ENCODE data around the gene SLC27A5. TPM values are rescaled to one million over a fixed set of nuclear protein-coding genes. Genes with fewer than 3 reads are reported as not detected.

The SLC27A5 gene
- total and polyA plus RNA-seq, 2 of the 13 experiments (the other 11 are each of a cell fraction or from before 2014, with no cell fraction given): 30.3 to 40.2 TPM

DNA sequence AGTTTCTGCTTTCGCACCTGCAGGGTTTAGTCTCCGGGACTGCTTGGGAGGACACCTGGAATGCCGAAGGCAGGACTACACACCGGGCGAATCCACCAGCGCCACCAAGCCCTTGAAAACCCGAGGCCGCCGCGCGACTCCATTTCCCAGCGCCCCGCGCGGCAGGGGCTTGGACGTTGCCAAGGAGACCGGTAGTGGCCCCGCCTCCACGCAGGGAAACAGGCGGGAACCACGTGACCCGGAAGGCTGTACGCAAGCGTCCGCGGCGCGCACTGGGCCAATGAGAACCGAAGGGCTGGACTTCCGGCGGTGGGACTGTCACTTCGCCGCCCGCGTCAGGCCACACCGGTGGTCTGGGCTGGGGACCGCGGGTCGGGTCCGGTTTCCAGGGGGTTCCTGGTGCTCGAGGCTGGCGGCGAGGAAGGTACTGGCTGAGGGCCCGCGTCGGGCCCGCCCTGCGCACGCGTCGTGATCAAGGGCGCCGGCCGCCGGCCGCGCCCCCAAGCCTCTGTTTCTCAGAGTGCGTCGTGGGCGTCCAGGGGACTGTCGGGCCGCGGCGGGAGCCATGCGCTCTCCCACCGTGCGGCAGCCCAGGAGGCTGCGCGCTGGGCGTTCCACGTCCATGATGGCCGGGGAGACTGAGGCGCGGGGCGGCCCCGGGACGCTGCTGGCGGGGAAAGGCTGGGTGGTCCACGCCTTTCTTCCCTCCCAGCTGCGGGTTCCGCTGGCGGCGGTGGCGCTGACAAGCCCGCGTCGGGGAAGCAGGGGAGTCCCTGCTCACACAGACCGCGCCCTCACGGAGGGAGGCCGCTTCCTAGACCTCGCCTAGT is 44.8 kb downstream of the SLC27A5 start, which contains the start of gene ZNF324 (continued):
- TF ChIP-seq UBTF (CRISPR knock-in tag; IDR thresholded peaks at IDR 0.05) (peak; percentile 47), RFXAP (CRISPR knock-in tag; IDR thresholded peaks at IDR 0.05; ENCODE audit: borderline replicate concordance) (no peak), CREM (IDR thresholded peaks at IDR 0.05) (peak; percentile 82), CREM (CRISPR knock-in tag; IDR thresholded peaks at IDR 0.05) (no peak), ZNF543 (CRISPR knock-in tag; IDR thresholded peaks at IDR 0.05) (0 out of 2 replicates have a peak, but pooled peaks have one; percentile 47), ZNF333 (CRISPR knock-in tag; IDR thresholded peaks at IDR 0.05; ENCODE audit: borderline replicate concordance) (no peak), ERF (CRISPR knock-in tag; IDR thresholded peaks at IDR 0.05) (peak; percentile 71), ZNF501 (CRISPR knock-in tag; IDR thresholded peaks at IDR 0.05) (no peak; the same call in 1 of the 2 replicates), SUZ12 (IDR thresholded peaks at IDR 0.05; ENCODE audit: low read depth, low read length) (peak; percentile 69), HOXA7 (CRISPR knock-in tag; IDR thresholded peaks at IDR 0.05) (no peak), ZNF780A (CRISPR knock-in tag; IDR thresholded peaks at IDR 0.05) (no peak), MIER3 (CRISPR knock-in tag; IDR thresholded peaks at IDR 0.05; ENCODE audit: borderline replicate concordance) (peak; percentile 68), RARA (CRISPR knock-in tag; IDR thresholded peaks at IDR 0.05) (no peak), ZFAT (CRISPR knock-in tag; conservative IDR thresholded peaks at IDR 0.05) (no peak), ASH2L (IDR thresholded peaks at IDR 0.05; ENCODE audit: insufficient read length, low read depth, low read length) (no peak), MTF2 (CRISPR knock-in tag; IDR thresholded peaks at IDR 0.05; ENCODE audit: borderline replicate concordance) (no peak), KLF6 (CRISPR knock-in tag; IDR thresholded peaks at IDR 0.05) (no peak), RARG (CRISPR knock-in tag; IDR thresholded peaks at IDR 0.05; ENCODE audit: low read depth) (no peak)
- TF ChIP-seq, protein P1, sequence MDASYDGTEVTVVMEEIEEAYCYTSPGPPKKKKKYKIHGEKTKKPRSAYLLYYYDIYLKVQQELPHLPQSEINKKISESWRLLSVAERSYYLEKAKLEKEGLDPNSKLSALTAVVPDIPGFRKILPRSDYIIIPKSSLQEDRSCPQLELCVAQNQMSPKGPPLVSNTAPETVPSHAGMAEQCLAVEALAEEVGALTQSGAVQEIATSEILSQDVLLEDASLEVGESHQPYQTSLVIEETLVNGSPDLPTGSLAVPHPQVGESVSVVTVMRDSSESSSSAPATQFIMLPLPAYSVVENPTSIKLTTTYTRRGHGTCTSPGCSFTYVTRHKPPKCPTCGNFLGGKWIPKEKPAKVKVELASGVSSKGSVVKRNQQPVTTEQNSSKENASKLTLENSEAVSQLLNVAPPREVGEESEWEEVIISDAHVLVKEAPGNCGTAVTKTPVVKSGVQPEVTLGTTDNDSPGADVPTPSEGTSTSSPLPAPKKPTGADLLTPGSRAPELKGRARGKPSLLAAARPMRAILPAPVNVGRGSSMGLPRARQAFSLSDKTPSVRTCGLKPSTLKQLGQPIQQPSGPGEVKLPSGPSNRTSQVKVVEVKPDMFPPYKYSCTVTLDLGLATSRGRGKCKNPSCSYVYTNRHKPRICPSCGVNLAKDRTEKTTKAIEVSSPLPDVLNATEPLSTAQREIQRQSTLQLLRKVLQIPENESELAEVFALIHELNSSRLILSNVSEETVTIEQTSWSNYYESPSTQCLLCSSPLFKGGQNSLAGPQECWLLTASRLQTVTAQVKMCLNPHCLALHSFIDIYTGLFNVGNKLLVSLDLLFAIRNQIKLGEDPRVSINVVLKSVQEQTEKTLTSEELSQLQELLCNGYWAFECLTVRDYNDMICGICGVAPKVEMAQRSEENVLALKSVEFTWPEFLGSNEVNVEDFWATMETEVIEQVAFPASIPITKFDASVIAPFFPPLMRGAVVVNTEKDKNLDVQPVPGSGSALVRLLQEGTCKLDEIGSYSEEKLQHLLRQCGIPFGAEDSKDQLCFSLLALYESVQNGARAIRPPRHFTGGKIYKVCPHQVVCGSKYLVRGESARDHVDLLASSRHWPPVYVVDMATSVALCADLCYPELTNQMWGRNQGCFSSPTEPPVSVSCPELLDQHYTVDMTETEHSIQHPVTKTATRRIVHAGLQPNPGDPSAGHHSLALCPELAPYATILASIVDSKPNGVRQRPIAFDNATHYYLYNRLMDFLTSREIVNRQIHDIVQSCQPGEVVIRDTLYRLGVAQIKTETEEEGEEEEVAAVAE (CRISPR knock-in tag; IDR thresholded peaks at IDR 0.05; ENCODE audit: borderline replicate concordance): peak; percentile 30; the same call in 1 of the 2 replicates
- TF ChIP-seq, protein P2, sequence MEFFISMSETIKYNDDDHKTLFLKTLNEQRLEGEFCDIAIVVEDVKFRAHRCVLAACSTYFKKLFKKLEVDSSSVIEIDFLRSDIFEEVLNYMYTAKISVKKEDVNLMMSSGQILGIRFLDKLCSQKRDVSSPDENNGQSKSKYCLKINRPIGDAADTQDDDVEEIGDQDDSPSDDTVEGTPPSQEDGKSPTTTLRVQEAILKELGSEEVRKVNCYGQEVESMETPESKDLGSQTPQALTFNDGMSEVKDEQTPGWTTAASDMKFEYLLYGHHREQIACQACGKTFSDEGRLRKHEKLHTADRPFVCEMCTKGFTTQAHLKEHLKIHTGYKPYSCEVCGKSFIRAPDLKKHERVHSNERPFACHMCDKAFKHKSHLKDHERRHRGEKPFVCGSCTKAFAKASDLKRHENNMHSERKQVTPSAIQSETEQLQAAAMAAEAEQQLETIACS (CRISPR knock-in tag; IDR thresholded peaks at IDR 0.05): no peak
- TF ChIP-seq, protein P3, sequence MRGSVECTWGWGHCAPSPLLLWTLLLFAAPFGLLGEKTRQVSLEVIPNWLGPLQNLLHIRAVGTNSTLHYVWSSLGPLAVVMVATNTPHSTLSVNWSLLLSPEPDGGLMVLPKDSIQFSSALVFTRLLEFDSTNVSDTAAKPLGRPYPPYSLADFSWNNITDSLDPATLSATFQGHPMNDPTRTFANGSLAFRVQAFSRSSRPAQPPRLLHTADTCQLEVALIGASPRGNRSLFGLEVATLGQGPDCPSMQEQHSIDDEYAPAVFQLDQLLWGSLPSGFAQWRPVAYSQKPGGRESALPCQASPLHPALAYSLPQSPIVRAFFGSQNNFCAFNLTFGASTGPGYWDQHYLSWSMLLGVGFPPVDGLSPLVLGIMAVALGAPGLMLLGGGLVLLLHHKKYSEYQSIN (CRISPR knock-in tag; IDR thresholded peaks at IDR 0.05; ENCODE audit: borderline replicate concordance): no peak

Data from HepG2 (cell line).